Endothelial cell of umbilical vein (primary cell): Measurements from ENCODE around the gene SYT6. TPM values are rescaled to one million over a fixed set of nuclear protein-coding genes. Genes with fewer than 3 reads are reported as not detected.

ENCODE experiments used
- BruUV-seq: library from RNA; stranded (reverse); fragments of 400-500 nt; replicated peaks from 2 replicates; lab custom pipeline; 2021; lab: Mats Ljungman, UMichigan
- CTCF ChIA-PET: fragments of 300-600, 350-600 bp; sonication (Branson Sonifier 250); formaldehyde crosslinking; loops from one replicate; lab custom pipeline; 2021; ENCODE audit warnings: antibody characterized with exemption, inconsistent platforms; lab: Charles Lee
- POLR2A ChIA-PET: fragments of 300-600, 350-600 bp; sonication (Branson Sonifier 250); formaldehyde crosslinking; loops from one replicate; lab custom pipeline; 2021; ENCODE audit warnings: antibody characterized with exemption, inconsistent platforms; lab: Charles Lee
- DNase-seq: peaks from one replicate; pipeline ENCODE4 v3.0.0-alpha.2; 2011; ENCODE audit warnings: low read depth, low spot score
- FAIRE-seq: peaks from 2 replicates; lab custom pipeline; 2011; peaks lifted over from hg19 to GRCh38; lab: Jason Lieb, UNC
- H2AFZ ChIP-seq: 2 replicates; pipeline ENCODE4 v1.6.0; 2012; ENCODE audit warnings: low read depth, low read length, control low read depth, inconsistent platforms
- H3K27ac ChIP-seq: 2 replicates; pipeline ENCODE4 v1.5.1; 2011; ENCODE audit warnings: low read depth, mild to moderate bottlenecking, control low read depth, low read length, moderate library complexity; ENCODE audit not compliant: insufficient read depth
- H3K27me3 ChIP-seq, 2 experiments: 2 replicates each; pipeline versions ENCODE4 v1.6.0 to v1.6.1; 2011; ENCODE audit warnings: low read length in 2 of 2, mixed read lengths in 1 of 2; ENCODE audit not compliant: control insufficient read depth in 2 of 2, insufficient read depth in 2 of 2
- H3K36me3 ChIP-seq, 2 experiments: 2 replicates in 1 of 2; 3 replicates in 1 of 2; pipeline ENCODE4 v1.5.1; 2011; ENCODE audit warnings: low read length in 2 of 2, mild to moderate bottlenecking in 1 of 2, moderate library complexity in 1 of 2; ENCODE audit not compliant: control insufficient read depth in 2 of 2, insufficient read depth in 2 of 2; ENCODE audit errors: extremely low read depth in 1 of 2
- H3K4me1 ChIP-seq: 3 replicates; pipeline ENCODE4 v1.5.1; 2011; ENCODE audit warnings: mild to moderate bottlenecking, low read length; ENCODE audit not compliant: control insufficient read depth, insufficient read depth; ENCODE audit errors: extremely low read depth
- H3K4me2 ChIP-seq: 2 replicates; pipeline ENCODE4 v1.6.1; 2011; ENCODE audit warnings: low read length, control low read depth, mixed read lengths; ENCODE audit not compliant: insufficient read depth
- H3K4me3 ChIP-seq, 3 experiments: fragments of 200-600 bp in 1 of 3; sonication (generic), shearing (Covaris generic) in 1 of 3; replicated peaks in 1 of 3; 2 replicates each; pipeline ENCODE4 v1.5.1; 2011 to 2016; ENCODE audit warnings: control low read depth in 3 of 3, low read length in 3 of 3, mild to moderate bottlenecking in 2 of 3, inconsistent platforms in 1 of 3, low read depth in 1 of 3, moderate library complexity in 1 of 3; ENCODE audit not compliant: insufficient read depth in 1 of 3
- H3K79me2 ChIP-seq: 2 replicates; pipeline ENCODE4 v1.6.0; 2012; ENCODE audit warnings: low read length, inconsistent platforms; ENCODE audit not compliant: control insufficient read depth, insufficient read depth
- H3K9ac ChIP-seq: replicated peaks from 2 replicates; pipeline ENCODE3; 2011; ENCODE audit warnings: low read length, control low read depth; ENCODE audit not compliant: insufficient read depth; ENCODE audit errors: extremely low read depth
- H3K9me1 ChIP-seq: replicated peaks from 3 replicates; pipeline ENCODE4 v1.6.0; 2011; ENCODE audit warnings: mild to moderate bottlenecking, low read length; ENCODE audit not compliant: control insufficient read depth, insufficient read depth; ENCODE audit errors: extremely low read depth
- H3K9me3 ChIP-seq: replicated peaks from 2 replicates; pipeline ENCODE4 v1.5.1; 2012; ENCODE audit warnings: low read length, inconsistent platforms; ENCODE audit not compliant: control insufficient read depth, insufficient read depth
- H4K20me1 ChIP-seq: replicated peaks from 2 replicates; pipeline ENCODE3; 2011; ENCODE audit warnings: mild to moderate bottlenecking, low read length; ENCODE audit not compliant: control insufficient read depth, insufficient read depth; ENCODE audit errors: extremely low read depth
- EZH2 ChIP-seq: IDR thresholded peaks from 2 replicates; pipeline ENCODE4 v1.6.1; 2012; ENCODE audit warnings: borderline replicate concordance, low read depth, mild to moderate bottlenecking, moderate library complexity, low read length, inconsistent platforms; ENCODE audit not compliant: severe bottlenecking
- FOS ChIP-seq: IDR thresholded peaks from 2 replicates; pipeline ENCODE4 v1.6.1; 2011; ENCODE audit warnings: mild to moderate bottlenecking, low read length, moderate library complexity, borderline replicate concordance; ENCODE audit not compliant: insufficient read depth
- GATA2 ChIP-seq: IDR thresholded peaks from 2 replicates; pipeline ENCODE4 v1.7.0; 2011; ENCODE audit warnings: low read depth, mild to moderate bottlenecking, moderate library complexity, mixed read lengths, low read length; ENCODE audit not compliant: insufficient read length, insufficient read depth
- JUN ChIP-seq: IDR thresholded peaks from 2 replicates; pipeline ENCODE4 v1.6.1; 2011; ENCODE audit warnings: borderline replicate concordance, low read depth; ENCODE audit not compliant: insufficient read length, insufficient read depth
- MYC ChIP-seq: IDR thresholded peaks from one replicate; pipeline ENCODE4 v1.6.1; 2011; ENCODE audit warnings: mild to moderate bottlenecking, low read depth, low read length
- POLR2A ChIP-seq: IDR thresholded peaks from 2 replicates; pipeline ENCODE4 v1.6.1; 2012; ENCODE audit warnings: low read depth, mild to moderate bottlenecking, control low read depth, low read length
- POLR2AphosphoS5 ChIP-seq: IDR thresholded peaks from 2 replicates; pipeline ENCODE4 v1.6.1; 2012; ENCODE audit warnings: low read depth, mild to moderate bottlenecking, control low read depth, low read length, moderate library complexity; ENCODE audit not compliant: insufficient read depth
- dilution Hi-C: fragments of 300-500 bp; cut with MboI; formaldehyde crosslinking; loops from one replicate; pipeline ENCODE4 v1.15.0; 2019; ENCODE audit warnings: low sequenced_read_pairs; ENCODE audit not compliant: extremely low pct_ligation_motif_present
- intact Hi-C: fragments of 100-400 bp; cut with micrococcal nuclease; formaldehyde crosslinking; loops from one replicate; pipeline ENCODE4 v1.10.0; 2022
- polyA plus RNA-seq, 4 experiments: library from polyadenylated mRNA; depleted of rRNA in 3 of 4; stranded (reverse) in 3 of 4; unstranded in 1 of 4; fragments of >200 nt; gene quantifications; 2 replicates each; pipeline versions ENCODE4 v1.2.1 to v1.2.3, GENCODE V29; 2011 to 2012; ENCODE audit warnings: missing spikeins in 1 of 4
- total RNA-seq: library from RNA; stranded (reverse); gene quantifications from 2 replicates; pipeline ENCODE4 v1.2.3, GENCODE V29; 2021
- TF ChIP-seq, protein P1 (sequence below), 2 donors: IDR thresholded peaks; 1 replicate in 1 of 2; 2 replicates in 1 of 2; pipeline ENCODE4 v1.5.1; 2011; ENCODE audit warnings: low read length in 2 of 2, mild to moderate bottlenecking in 2 of 2, moderate library complexity in 2 of 2, control low read depth in 1 of 2, inconsistent platforms in 1 of 2, low read depth in 1 of 2; ENCODE audit not compliant: insufficient read depth in 1 of 2; ENCODE audit errors: extremely low read depth in 1 of 2
- TF ChIP-seq, protein P2 (sequence below): IDR thresholded peaks from 2 replicates; pipeline ENCODE4 v1.6.1; 2011; ENCODE audit not compliant: insufficient read depth, insufficient read length

Gene SYT6
- total and polyA plus RNA-seq, 2 donors (not counting 3 experiments of a cell fraction or from before 2014, with no cell fraction given) = 0.04 TPM; not detected in 1

DNA sequence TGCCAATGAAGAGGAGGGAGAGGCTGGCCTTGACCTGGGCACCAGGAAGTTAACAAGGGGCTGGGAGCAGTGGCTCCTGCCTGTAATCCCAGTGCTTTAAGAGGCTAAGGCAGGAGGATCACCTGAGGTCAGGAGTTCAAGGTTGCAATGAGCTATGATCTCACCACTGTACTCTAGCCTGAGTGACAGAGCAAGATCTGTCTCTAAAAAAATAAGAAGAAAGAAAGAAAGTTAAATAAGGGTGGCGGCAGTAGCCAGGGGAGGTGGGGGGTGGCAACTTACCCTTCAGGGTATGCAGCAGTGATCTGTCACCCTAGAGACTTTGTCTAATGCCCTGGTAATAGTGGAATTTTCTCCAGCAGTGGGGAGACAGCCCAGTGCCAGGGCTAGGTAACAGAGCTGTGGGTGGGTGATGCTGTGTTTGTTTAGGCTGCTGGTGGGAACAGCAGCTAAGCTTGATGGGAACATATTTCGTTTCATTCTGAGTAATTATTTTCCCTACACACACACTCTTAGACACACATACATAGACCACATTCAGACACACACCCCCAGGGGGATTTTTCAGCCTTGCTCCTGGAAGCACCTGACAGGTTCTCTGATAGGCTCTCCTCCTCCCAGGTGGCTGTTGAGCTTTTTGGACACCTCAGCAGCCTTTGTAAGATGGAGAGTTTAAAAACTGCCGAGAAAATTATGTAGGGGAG is 11.3 kb upstream of the SYT6 start:
- Histone ChIP-seq H3K79me2 (no peaks in the 10 kb centered on the region), H3K9me3 (no peaks in the 10 kb centered on the region), H3K4me2 (no peak overlapping the region), H3K36me3 (no peaks in the 10 kb centered on the region), H4K20me1 (no peaks in the 10 kb centered on the region), H3K9me1 (no peaks in the 10 kb centered on the region), H3K27ac (no peak overlapping the region), H3K9ac (no peak overlapping the region), H3K4me3 (no peak overlapping the region), H3K27me3 (peaks cover 0 to 3% of the 10 kb centered on the region in 2 experiments), H3K4me1 (no peaks in the 10 kb centered on the region), H2AFZ (no peak overlapping the region)
- dilution Hi-C loops (no loop called here), intact Hi-C loops (no loop called here)
- CTCF ChIA-PET = interaction anchor here (1.1 to 2.0 kb wide), 3 partner anchors 13 to 118 kb away, joined by 3 to 5 read pairs (median 4); no protein-coding TSS in a partner anchor
- no TSS peak for BruUV-seq
- FAIRE-seq = no peak
- DNase-seq = no peak
- POLR2A ChIA-PET = no interaction called here
- no peak for TF ChIP-seq EZH2

DNA sequence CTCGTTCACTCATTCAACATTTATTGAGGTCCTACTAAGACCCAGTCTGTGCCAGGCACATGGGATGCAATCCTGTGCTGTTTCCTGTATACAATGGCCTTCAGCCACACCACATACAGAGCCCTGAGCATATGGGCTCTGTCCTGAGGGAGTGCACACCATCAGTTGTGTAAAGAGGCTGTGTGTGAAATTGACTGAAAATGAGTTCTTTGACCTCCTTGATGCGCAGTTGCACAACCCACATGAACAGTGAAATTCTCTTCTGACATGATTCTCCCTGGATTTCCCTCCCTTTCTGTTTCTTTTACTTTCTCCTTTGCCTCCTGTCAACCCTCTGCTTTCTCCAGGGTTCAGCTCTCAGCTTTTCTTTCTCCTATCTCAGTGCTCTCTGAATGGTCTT is 6.3 kb upstream of the SYT6 start:
- no peak overlapping the region for H2AFZ ChIP-seq
- no peaks in the 10 kb centered on the region for H3K4me1 ChIP-seq
- BruUV-seq = no TSS peak
- dilution Hi-C loops (no loop called here), intact Hi-C loops (loop anchor here (10.0 kb wide), 1 partner anchor 185 kb away; the partner anchor contains the start of gene OLFML3)
- FAIRE-seq (no peak), DNase-seq (no peak)
- H3K4me3 ChIP-seq = no peak overlapping the region
- no peak overlapping the region for H3K9ac ChIP-seq
- H3K9me1 ChIP-seq = no peaks in the 10 kb centered on the region
- H3K9me3 ChIP-seq = no peaks in the 10 kb centered on the region
- TF ChIP-seq JUN (no peak), MYC (no peak), EZH2 (no peak), POLR2AphosphoS5 (no peak), POLR2A (no peak), FOS (no peak), GATA2 (no peak)
- TF ChIP-seq, protein P1, sequence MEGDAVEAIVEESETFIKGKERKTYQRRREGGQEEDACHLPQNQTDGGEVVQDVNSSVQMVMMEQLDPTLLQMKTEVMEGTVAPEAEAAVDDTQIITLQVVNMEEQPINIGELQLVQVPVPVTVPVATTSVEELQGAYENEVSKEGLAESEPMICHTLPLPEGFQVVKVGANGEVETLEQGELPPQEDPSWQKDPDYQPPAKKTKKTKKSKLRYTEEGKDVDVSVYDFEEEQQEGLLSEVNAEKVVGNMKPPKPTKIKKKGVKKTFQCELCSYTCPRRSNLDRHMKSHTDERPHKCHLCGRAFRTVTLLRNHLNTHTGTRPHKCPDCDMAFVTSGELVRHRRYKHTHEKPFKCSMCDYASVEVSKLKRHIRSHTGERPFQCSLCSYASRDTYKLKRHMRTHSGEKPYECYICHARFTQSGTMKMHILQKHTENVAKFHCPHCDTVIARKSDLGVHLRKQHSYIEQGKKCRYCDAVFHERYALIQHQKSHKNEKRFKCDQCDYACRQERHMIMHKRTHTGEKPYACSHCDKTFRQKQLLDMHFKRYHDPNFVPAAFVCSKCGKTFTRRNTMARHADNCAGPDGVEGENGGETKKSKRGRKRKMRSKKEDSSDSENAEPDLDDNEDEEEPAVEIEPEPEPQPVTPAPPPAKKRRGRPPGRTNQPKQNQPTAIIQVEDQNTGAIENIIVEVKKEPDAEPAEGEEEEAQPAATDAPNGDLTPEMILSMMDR (IDR thresholded peaks at IDR 0.05; ENCODE audit: extremely low read depth in 1 of 2, insufficient read depth in 1 of 2, low read depth in 1 of 2, low read length in 2 of 2) = no peak
- TF ChIP-seq, protein P2, sequence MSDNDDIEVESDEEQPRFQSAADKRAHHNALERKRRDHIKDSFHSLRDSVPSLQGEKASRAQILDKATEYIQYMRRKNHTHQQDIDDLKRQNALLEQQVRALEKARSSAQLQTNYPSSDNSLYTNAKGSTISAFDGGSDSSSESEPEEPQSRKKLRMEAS = no peak
- no peak overlapping the region for H3K4me2 ChIP-seq
- H3K79me2 ChIP-seq = no peaks in the 10 kb centered on the region
- H4K20me1 ChIP-seq = no peaks in the 10 kb centered on the region
- peaks cover 19 to 27% of the 10 kb centered on the region in 2 experiments for H3K27me3 ChIP-seq
- ChIA-PET CTCF (no interaction called here), POLR2A (no interaction called here)
- no peaks in the 10 kb centered on the region for H3K36me3 ChIP-seq
- H3K27ac ChIP-seq = no peak overlapping the region
